Esophagus muscularis mucosa (tissue), 3 donors: ENCODE results near the gene VAMP8.

Experiments used
- CTCF ChIP-seq, 3 experiments: fragments of 200-600 bp in 2 of 3; fragments of 450-650 bp in 1 of 3; sonication (generic) in 2 of 3; IDR thresholded peaks; one replicate each; pipeline ENCODE4 v1.5.1; 2017 to 2019; ENCODE audit warnings: antibody characterized with exemption in 3 of 3, mild to moderate bottlenecking in 2 of 3, moderate library complexity in 1 of 3
- POLR2A ChIP-seq: fragments of 450-650 bp; IDR thresholded peaks from one replicate; pipeline ENCODE4 v1.6.1; 2017; ENCODE audit warnings: antibody characterized with exemption, moderate library complexity, mild to moderate bottlenecking, low read depth

DNA sequence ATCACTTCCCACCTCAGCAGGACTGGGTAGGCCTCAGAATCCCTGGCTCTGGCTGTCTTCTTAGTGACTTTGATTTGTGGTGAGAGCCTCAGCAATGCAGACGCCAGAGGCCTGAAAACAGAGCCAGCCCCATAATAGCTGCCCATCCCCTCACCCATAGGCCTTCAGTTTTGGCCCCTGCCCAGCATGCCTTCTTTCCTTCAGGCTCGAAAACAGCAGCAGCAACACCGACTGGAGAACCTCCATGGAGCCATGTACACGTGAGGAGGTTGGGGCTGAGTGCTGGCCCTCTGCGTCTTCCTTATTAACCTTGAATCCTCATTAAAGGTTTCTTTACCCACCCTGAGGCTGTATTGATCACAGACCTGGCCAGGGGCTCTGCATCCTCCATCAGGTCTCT, 19.9 kb downstream of the VAMP8 start:
- TF ChIP-seq CTCF (IDR thresholded peaks at IDR 0.05) (no peak), POLR2A (no peak)
